ENCODE results near the gene SRPRB. TPM values are rescaled to one million over a fixed set of nuclear protein-coding genes. Genes with fewer than 3 reads are reported as not detected.

Gene SRPRB
- total and polyA plus RNA-seq, 9 donors = 6.2 to 59.7 (median 35.1) TPM

DNA sequence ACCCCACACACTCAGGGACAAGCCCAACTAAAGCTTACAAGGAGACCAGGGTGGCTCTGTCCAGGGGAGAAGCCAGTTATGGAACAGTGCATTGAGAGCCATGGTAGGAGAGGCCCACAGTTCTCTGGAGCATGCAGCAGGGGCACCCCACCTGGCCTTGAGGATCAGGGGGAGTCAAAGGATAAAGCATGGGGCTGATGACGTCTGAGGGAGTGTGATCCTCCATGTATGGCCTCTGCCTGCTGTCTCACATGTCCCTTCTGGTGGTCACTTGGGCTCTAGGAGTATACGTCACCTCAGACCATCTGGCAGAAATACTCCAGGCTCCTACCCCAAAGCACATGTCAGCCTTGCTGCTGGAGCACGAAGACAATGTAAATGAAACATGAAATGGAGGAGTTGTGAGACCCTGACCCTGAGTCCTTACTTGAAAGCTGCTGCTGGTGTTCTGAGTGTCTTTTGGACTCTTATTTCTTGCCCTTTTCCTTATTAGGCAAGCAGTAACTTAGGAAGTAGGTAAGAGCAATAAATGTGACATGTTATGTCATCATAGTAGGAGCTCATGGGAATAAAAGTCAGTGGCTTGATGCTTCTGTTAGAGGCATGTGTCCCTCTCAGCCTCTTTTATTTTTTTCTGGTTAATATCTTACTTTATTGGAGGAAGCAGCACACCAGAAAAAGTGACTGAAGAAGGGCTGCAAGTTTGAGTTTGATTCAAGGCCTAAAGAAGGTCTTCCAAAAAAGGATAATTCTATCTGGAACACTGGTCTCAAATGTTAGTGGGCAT, 15.5 kb downstream of the SRPRB start:
- TF ChIP-seq, protein P1, sequence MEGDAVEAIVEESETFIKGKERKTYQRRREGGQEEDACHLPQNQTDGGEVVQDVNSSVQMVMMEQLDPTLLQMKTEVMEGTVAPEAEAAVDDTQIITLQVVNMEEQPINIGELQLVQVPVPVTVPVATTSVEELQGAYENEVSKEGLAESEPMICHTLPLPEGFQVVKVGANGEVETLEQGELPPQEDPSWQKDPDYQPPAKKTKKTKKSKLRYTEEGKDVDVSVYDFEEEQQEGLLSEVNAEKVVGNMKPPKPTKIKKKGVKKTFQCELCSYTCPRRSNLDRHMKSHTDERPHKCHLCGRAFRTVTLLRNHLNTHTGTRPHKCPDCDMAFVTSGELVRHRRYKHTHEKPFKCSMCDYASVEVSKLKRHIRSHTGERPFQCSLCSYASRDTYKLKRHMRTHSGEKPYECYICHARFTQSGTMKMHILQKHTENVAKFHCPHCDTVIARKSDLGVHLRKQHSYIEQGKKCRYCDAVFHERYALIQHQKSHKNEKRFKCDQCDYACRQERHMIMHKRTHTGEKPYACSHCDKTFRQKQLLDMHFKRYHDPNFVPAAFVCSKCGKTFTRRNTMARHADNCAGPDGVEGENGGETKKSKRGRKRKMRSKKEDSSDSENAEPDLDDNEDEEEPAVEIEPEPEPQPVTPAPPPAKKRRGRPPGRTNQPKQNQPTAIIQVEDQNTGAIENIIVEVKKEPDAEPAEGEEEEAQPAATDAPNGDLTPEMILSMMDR (IDR thresholded peaks at IDR 0.05) = no peak
- TF ChIP-seq EP300 (IDR thresholded peaks at IDR 0.05) = no peak
- TF ChIP-seq POLR2A (IDR thresholded peaks at IDR 0.05) = no peak
- Histone ChIP-seq H3K4me3 (no peak overlapping the region), H3K9me3 (no peaks in the 10 kb centered on the region), H3K27me3 (no peaks in the 10 kb centered on the region), H3K36me3 (no peaks in the 10 kb centered on the region), H3K27ac (no peak overlapping the region), H3K4me1 (ENCODE audit: insufficient read depth) (no peaks in the 10 kb centered on the region)
- intact Hi-C loops (cut with DNase I) = loop anchor here in 2 of 4 donors (2.0 to 5.0 kb wide), 2 partner anchors 106 to 112 kb away; no protein-coding TSS in a partner anchor
- 62 to 69% (median 64%) methylated on average over 3 of the region's 3 CpGs for WGBS, 3 donors
- no peak for DNase-seq

DNA sequence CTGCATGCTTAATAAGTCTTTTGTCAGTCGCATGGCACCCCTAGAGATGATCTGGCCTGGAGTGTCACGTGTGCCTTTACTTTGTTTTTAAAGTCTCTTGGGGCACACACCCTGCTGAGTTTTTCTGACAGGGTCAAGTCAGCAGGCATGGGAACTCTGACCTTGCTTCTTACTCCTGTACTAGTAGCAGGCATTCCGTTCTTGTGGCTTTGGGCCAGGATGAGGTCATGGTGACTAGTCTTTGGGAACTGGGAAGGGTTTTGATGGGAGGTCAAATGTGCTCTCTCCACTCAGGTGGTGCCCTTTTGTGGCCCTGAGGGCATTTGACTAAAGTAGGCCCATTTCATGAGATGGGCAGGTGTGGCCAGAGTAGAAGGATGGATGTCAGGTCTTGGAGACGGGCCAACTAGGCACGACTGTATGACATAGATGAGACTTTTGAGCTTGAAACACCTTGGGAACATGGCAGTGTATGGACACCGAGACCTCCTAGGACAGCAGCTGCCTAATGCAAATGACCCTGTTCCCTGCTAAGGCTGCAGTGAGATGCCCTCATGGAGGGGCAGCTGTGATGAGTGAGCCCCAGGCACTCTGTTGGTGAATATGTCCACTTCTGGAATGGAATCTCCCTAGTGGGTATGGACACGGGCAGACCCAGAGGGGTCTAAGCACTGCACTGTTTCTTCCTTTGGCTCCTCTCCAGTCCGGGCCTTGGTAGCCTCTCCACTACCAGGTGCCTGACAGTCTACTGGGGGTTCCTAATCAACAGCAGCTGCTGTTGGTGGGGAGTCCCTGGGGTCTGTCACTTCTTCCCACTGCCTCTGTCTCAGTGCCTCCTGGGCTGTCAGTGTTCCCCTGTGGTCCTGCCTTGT, 16.4 kb downstream of the SRPRB start:
- no peak overlapping the region for H3K4me3 ChIP-seq
- DNase-seq = peak in 4 of 5 donors; percentile 35 to 59 (median 48)
- WGBS, 3 donors = 82 to 86% (median 85%) methylated on average over 8 of the region's 8 CpGs
- H3K27ac ChIP-seq = no peak overlapping the region
- TF ChIP-seq, protein P1 (IDR thresholded peaks at IDR 0.05) = no peak
- TF ChIP-seq EP300 (IDR thresholded peaks at IDR 0.05) (no peak), POLR2A (IDR thresholded peaks at IDR 0.05) (no peak)
- no peaks in the 10 kb centered on the region for H3K36me3 ChIP-seq
- no peaks in the 10 kb centered on the region for H3K27me3 ChIP-seq
- intact Hi-C loops (cut with DNase I) = loop anchor here in 2 of 4 donors (2.0 to 5.0 kb wide), 2 partner anchors 105 to 111 kb away; no protein-coding TSS in a partner anchor
- no peaks in the 10 kb centered on the region for H3K4me1 ChIP-seq (ENCODE audit: insufficient read depth)
- no peaks in the 10 kb centered on the region for H3K9me3 ChIP-seq

DNA sequence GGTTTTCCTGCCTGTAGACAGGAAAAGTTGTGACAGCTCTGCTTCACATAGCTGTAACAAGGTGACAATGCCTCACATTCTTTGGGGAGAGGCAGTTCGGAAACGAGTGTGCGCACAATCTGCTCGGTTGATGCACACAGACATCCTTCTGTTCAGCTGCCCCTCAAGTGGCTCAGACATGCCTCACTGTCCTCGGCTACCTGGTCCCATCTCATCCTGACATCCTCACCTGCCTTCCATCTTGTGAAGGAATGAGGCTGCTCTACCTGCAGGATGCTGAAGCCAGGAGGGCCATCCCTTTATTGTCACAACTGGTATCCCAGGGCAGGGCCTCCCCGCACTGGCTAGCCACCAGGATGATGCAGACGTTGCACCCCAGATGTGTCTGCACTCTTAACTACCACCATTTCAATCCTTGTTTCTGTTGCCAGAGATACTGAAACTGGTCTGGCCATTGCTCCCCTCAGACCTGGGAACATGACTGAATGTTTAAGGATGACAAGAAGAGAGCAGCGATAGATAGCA, 19.4 kb downstream of the SRPRB start:
- Histone ChIP-seq H3K27me3 (no peaks in the 10 kb centered on the region), H3K9me3 (no peaks in the 10 kb centered on the region), H3K27ac (no peak overlapping the region), H3K36me3 (no peaks in the 10 kb centered on the region), H3K4me1 (ENCODE audit: insufficient read depth) (no peaks in the 10 kb centered on the region), H3K4me3 (no peak overlapping the region)
- DNase-seq = no peak
- 82 to 84% (median 83%) methylated on average over 8 of the region's 8 CpGs for WGBS, 3 donors
- intact Hi-C loops (cut with DNase I) = loop anchor here in 1 of 4 donors (5.0 kb wide), 1 partner anchor 102 kb away; no protein-coding TSS in a partner anchor
- TF ChIP-seq, protein P1 (IDR thresholded peaks at IDR 0.05) = no peak
- TF ChIP-seq POLR2A (IDR thresholded peaks at IDR 0.05) (no peak), EP300 (IDR thresholded peaks at IDR 0.05) (no peak)

DNA sequence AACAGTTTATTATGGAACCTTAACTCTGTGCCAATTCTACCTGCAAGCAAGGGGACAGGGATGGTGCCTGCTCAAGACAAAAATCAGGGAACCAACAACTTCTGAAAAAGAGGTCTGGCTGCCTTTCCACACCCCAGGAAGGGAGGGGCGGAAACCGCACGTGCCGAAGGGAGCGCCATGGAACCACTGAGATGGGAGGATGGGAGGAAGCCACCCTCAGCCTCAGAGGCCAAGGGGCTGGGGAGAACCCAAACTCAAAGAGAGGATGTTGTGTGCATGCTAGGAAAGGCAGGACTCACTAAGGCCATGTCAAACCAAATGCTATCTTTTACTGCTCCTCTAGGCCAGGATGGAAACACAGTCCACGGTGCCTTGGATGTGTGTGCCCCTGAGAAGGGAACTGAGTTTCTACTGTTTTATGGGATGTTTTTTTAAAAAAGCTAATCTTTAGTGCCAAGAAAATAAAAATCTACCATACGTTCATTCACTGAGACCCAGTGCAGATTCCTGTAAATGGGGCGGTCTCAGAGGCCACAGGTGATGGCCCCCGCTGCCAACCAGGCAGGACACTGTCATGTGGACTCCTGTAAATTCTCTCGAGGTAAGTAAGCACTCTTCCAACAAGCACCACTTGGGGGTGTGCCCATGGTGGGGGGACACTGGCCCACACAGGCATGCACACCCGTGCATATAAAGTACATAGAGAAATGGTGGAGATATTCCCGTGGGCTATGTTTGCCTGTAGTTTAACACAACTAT, 20.5 kb downstream of the SRPRB start:
- no peaks in the 10 kb centered on the region for H3K4me1 ChIP-seq (ENCODE audit: insufficient read depth)

More for the DNA sequence above, 20.5 kb downstream of the SRPRB start:
- intact Hi-C loops (cut with DNase I) = no loop called here
- Histone ChIP-seq H3K4me3 (no peak overlapping the region), H3K27me3 (no peaks in the 10 kb centered on the region), H3K9me3 (no peaks in the 10 kb centered on the region), H3K36me3 (no peaks in the 10 kb centered on the region), H3K27ac (no peak overlapping the region)
- WGBS, 3 donors = 81 to 91% (median 86%) methylated on average over 12 of the region's 12 CpGs
- TF ChIP-seq, protein P1 (IDR thresholded peaks at IDR 0.05) = no peak
- TF ChIP-seq EP300 (IDR thresholded peaks at IDR 0.05) (no peak), POLR2A (IDR thresholded peaks at IDR 0.05) (no peak)
- no peak for DNase-seq
